Left renal pelvis (tissue), 4 donors: ENCODE measurements around the gene GCHFR. TPM values are rescaled to one million over a fixed set of nuclear protein-coding genes. Genes with fewer than 3 reads are reported as not detected.

Experiments
- DNase-seq, 4 donors: peaks; one replicate each; pipeline ENCODE4 v3.0.0-alpha.2; 2013; ENCODE audit warnings: low read depth in 4 of 4, low spot score in 3 of 4
- polyA plus RNA-seq, 4 donors: library from polyadenylated mRNA; unstranded; fragments of 120-200 nt; gene quantifications; one replicate each; pipeline ENCODE4 v1.2.1, GENCODE V29; 2013; ENCODE audit not compliant: insufficient read length in 4 of 4

The GCHFR gene
- polyA plus RNA-seq, 4 donors = 6.9 to 47.2 (median 29.5) TPM

- no peak for DNase-seq
Measured at GRCh38 chr15:40754574-40754882, 9.3 kb upstream of the GCHFR start.

- DNase-seq = peak; percentile 88 to 93 (median 92)
Measured at GRCh38 chr15:40754883-40755811, 8.7 kb upstream of the GCHFR start, which contains the start of gene RMDN3. Gene RMDN3 (minus strand): TSS chr15:40755254. CDS start chr15:40754783, 471 bp downstream.

- no peak for DNase-seq
Measured at GRCh38 chr15:40755812-40756208, 8.1 kb upstream of the GCHFR start.

- no peak for DNase-seq
Measured at GRCh38 chr15:40756938-40757337, 6.9 kb upstream of the GCHFR start.

GRCh38 chr15:40759961-40760360, 3.9 kb upstream of the GCHFR start:
- no peak for DNase-seq

GRCh38 chr15:40762919-40763800, 708 bp upstream of the GCHFR start:
- peak in 2 of 4 donors; percentile 65 to 70 for DNase-seq

- no peak for DNase-seq
Measured at GRCh38 chr15:40764629-40765103, 798 bp downstream of the GCHFR start.

- DNase-seq = no peak
Measured at GRCh38 chr15:40766194-40766815, 2.4 kb downstream of the GCHFR start.

GRCh38 chr15:40766906-40767837, 3.3 kb downstream of the GCHFR start:
- no peak for DNase-seq

- no peak for DNase-seq
Measured at GRCh38 chr15:40767838-40768500, 4.1 kb downstream of the GCHFR start.

GRCh38 chr15:40768521-40769273, 4.8 kb downstream of the GCHFR start:
- no peak for DNase-seq

- peak in 2 of 4 donors; percentile 50 to 66 for DNase-seq
Measured at GRCh38 chr15:40769274-40770146, 5.6 kb downstream of the GCHFR start, which contains the start of gene C15orf62. Gene C15orf62 (plus strand): TSS chr15:40769980. CDS start chr15:40770496, 516 bp downstream.

- DNase-seq = no peak
Measured at GRCh38 chr15:40770147-40770721, 6.4 kb downstream of the GCHFR start.

GRCh38 chr15:40771242-40771641, 7.4 kb downstream of the GCHFR start:
- no peak for DNase-seq

- no peak for DNase-seq
Measured at GRCh38 chr15:40772014-40772413, 8.1 kb downstream of the GCHFR start.

- DNase-seq = no peak
Measured at GRCh38 chr15:40773496-40773895, 9.6 kb downstream of the GCHFR start.

GRCh38 chr15:40773902-40774301, 10.0 kb downstream of the GCHFR start:
- no peak for DNase-seq
